Fibroblast of upper back skin (primary cell): ENCODE measurements around the gene NCL.

Experiments used
- DNase-seq: peaks from one replicate; pipeline ENCODE4 v3.0.0-alpha.2; 2013

The NCL gene, protein sequence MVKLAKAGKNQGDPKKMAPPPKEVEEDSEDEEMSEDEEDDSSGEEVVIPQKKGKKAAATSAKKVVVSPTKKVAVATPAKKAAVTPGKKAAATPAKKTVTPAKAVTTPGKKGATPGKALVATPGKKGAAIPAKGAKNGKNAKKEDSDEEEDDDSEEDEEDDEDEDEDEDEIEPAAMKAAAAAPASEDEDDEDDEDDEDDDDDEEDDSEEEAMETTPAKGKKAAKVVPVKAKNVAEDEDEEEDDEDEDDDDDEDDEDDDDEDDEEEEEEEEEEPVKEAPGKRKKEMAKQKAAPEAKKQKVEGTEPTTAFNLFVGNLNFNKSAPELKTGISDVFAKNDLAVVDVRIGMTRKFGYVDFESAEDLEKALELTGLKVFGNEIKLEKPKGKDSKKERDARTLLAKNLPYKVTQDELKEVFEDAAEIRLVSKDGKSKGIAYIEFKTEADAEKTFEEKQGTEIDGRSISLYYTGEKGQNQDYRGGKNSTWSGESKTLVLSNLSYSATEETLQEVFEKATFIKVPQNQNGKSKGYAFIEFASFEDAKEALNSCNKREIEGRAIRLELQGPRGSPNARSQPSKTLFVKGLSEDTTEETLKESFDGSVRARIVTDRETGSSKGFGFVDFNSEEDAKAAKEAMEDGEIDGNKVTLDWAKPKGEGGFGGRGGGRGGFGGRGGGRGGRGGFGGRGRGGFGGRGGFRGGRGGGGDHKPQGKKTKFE

GRCh38 chr2:231463698-231464575, at the start of gene NCL:
NCL (minus strand) TSS chr2:231464484; CDS start chr2:231464353, 131 bp downstream.
- peak; percentile 98 for DNase-seq

DNA sequence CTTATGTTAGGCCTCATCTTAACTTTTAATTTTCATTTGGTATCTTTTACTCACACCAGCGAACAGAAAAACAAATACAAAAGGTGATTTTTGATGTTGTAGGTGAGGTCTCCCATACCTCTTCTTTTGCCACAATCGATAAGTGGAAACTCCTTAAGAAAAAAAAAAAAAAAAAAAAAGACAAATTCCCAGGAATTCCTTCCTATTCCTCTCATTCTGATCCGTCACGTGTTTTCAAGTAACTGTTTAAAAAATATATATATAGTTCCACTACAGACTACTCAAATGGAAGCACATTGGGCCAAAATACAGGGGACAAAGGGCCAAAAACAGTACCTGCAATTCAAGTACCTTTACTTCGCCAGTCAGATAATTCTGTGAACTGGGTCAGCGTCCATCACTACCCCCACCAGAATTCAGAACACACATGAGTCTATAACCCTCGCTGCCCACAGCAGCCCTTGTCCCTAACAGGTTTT, 49.5 kb upstream of the NCL start:
- DNase-seq, result no peak

DNA sequence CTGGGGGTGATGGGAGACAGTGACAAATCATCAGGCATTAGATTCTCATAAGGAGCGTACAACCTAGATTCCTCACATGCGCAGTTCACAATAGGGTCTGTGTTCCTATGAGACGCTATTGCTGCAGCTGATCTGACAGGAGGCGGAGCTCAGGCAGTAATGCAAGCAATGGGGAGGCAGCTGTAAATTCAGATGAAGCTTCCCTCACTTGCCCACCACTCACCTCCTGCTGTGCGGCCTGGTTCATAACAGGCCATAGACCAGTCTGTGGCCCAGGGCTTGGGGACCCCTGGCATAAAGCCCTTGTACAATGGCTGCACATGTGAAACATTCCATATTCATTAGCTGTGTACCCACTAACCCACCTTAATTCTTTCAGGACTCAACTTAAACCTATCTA, 47.9 kb upstream of the NCL start:
- peak; percentile 48 for DNase-seq

GRCh38 chr2:231503766-231504165, 39.5 kb upstream of the NCL start:
- DNase-seq, result no peak

GRCh38 chr2:231502596-231502995, 38.3 kb upstream of the NCL start:
- DNase-seq, result no peak

- no peak for DNase-seq
These were observed 33.4 kb upstream of the NCL start for GRCh38 chr2:231497651-231498050.

GRCh38 chr2:231494669-231495068, 30.4 kb upstream of the NCL start:
- no peak for DNase-seq

GRCh38 chr2:231490801-231491200, 26.5 kb upstream of the NCL start:
- DNase-seq, result no peak

GRCh38 chr2:231489990-231490389, 25.7 kb upstream of the NCL start:
- no peak for DNase-seq

GRCh38 chr2:231488331-231488730, 24.0 kb upstream of the NCL start:
- no peak for DNase-seq

DNA sequence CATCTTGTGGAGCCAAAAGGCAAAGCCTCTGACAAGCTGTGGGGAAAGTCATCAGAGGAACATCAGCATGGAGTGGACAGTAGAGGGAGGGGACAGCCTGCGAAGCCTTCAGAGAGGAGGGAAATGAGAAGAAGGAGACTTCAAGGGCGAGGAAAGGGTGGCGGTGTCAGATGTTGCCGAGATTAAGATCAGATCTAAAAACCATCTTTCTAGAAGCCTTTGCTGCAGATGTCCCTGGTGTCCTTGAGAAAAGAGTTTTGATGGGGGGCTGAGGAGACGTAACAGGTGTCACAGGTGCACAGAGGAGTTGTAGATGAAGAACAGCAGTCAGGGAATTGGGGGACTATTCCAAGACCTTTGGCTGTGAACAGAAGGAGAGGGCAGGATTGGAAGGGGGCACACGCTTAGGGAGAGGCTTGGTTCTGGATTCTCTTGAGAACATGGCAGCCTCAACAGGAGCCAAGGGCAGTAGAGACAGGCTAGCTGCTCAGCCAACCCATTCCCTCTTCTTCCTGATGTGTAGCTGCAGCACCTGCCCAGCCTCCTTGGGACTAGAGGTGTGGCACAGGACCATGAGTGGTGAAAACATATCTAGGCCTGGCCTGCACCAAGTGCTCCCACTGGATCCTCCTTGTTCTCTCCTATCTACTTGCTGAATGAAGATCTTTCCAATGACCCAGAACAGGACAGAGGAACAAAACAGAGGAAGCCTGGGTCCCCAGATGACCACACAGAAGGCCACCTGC, 22.7 kb upstream of the NCL start:
- DNase-seq, result no peak

DNA sequence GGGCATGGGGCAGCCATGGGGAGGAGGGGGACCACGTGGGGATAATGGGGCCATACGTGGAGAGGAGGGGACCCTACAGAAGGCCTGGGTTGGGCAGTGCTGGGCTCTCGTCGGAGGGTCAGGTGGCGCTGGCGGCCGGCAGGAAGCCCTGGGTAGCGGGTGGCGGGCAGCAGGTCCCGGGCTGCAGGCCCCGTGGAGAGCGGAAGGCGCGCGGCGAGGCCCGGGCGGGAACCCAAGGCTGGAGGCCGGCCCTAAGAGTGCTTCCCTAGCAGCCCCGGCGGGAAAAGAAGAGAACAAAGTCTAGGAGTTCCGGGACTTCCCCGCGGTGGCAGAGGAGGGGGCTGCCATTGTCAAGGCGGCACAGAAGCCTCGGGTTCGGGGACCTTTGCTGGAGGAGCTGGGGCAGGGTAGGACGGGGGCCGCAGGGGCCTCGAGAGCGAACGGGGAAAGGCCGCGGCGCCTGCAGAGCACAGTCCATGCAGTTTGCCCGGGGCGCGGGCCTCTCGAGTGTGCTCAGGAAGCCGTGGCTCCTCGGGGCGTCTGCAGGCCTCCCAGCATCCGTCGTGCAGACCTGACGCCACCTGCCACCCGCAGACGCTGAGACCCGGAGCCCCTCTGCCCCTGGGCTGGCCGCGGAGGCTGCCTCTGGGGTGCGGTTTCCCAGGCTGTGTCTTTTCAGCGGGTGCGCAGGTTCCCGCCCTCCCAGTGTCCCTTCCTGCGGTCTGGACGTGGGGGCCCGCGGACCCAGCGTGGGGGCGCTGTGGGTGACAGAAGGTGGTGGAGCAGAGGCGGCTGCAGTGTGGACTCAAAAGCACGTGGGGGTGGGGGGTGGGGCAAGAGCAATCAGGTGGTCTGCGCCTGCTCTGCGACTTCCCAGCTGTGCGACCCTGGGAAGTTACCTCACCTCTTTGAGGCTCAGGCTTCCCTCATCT, 19.4 kb upstream of the NCL start:
- DNase-seq, result peak; percentile 10

DNA sequence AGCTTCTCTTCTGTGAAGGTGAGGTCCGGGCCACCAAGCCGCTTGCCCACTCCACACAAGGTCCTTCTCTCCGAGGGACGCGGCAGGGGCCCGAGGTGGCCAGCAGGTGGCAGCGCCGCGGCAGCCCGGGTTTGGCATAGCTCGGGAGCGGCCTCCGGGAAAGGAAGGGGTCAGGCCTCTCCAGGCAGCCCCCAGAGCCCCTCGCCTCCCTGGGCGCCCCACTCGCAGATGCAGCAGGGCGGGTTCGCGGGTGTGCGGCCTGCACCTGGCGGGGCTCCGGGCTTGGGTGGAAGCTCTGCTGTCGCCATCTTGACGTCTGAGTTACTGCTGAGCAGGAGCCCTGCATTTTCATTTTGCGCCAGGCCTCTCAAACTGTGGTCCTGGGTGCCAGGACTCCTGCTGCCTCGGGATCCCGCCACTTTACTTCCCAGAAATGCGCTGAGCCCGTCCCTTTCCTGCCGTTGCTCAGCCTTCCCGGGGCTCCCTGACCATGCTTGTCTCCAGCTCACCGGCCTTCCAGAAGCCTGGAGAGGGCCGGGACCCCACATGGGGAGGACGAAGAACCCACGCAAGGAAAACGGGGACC, 18.6 kb upstream of the NCL start:
- peak; percentile 60 for DNase-seq

GRCh38 chr2:231480781-231481180, 16.5 kb upstream of the NCL start:
- DNase-seq, result no peak

DNA sequence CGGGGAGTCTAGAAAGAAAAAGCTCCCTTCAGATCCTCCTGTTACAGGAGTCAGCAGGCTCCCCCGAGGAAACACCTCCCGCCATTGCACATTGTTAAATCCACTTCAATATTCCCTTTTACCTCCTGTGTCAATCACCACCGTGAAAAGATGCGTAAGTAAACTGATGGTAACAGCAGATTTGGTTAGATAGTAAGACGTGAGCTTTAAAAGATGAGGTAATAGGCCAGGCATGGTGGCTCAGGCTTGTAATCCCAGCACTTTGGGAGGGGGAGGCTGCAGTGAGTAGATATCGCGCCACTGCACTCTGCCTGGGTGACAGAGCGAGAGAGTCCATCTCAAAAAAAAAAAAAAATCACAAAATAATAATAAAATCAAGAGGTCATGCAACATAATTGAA, 15.2 kb upstream of the NCL start:
- DNase-seq, result no peak

DNA sequence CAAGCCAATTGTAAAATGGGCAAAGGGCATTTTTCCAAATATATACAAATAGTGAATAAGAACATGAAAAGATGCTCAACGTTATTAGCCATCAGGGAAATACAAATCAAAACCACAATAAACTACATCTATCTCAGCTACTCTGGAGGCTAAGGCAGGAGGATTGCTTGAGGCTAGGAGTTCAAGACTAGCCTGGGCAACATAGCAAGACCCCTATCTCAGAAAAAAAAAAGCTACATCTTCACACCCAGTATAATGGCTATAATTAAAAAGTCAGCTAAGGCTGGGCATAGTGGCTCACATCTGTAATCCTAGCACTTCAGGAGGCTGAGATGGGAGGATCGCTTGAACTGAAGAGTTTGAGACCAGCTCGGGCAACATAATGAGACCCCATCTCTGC, 12.6 kb upstream of the NCL start:
- no peak for DNase-seq

DNA sequence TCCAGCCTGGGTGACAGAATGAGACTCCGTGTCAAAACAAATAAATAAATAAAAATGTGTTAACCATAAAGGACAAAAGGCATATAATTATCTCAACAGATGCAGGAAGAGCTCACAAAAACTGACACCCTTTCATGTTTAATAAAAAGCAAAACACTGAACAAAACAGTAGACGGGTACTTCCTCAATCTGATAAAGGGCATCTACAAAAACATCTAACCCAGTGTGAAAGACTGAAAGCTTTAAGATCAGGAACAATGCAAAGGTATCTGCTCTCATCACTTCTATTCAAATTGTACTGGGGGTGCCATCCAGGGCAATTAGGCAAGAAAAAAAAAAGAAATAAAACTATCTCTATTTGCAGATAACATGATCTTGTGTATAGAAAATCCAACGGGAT, 11.7 kb upstream of the NCL start:
- no peak for DNase-seq

DNA sequence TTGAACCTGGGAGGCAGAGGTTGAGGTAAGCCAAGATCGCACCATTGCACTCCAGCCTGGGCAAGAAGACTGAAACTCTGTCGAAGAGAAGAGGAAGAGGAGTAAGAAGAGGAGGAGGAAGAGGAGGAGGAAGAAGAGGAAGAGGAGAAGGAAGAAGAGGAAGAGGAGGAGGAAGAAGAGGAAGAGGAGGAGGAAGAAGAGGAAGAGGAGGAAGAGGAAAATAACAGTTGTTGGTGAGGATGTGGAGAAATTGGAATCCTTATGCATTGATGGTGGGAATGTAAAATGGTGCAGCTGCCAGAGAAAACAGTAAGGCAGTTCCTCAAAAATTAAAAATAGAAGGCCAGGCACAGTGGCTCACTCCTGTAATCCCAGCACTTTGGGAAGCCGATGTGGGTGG, 8.5 kb upstream of the NCL start:
- no peak for DNase-seq

- no peak for DNase-seq
These were observed 6.1 kb upstream of the NCL start for GRCh38 chr2:231470246-231470900.

GRCh38 chr2:231469583-231469950, 5.3 kb upstream of the NCL start:
- DNase-seq, result no peak
